Neural cell (in vitro differentiated cells): ENCODE results near the gene TSPEAR. TPM values are rescaled to one million over a fixed set of nuclear protein-coding genes. Genes with fewer than 3 reads are reported as not detected.

ENCODE experiments used
- H2AFZ ChIP-seq: fragments of 200-600, 300-800 bp; sonication (generic), shearing (Covaris generic); 2 replicates; pipeline ENCODE4 v1.6.0; 2014; ENCODE audit warnings: low read depth, mild to moderate bottlenecking, antibody characterized with exemption, low read length, moderate library complexity
- H3F3A ChIP-seq: fragments of 200-600 bp; shearing (Covaris generic); 2 replicates; pipeline ENCODE4 v1.6.1; 2016; ENCODE audit warnings: mild to moderate bottlenecking, moderate library complexity, mixed read lengths, antibody characterized with exemption, low read length; ENCODE audit not compliant: insufficient read depth, poor library complexity, severe bottlenecking
- H3K27ac ChIP-seq: fragments of 200-600, 300-800 bp; sonication (generic), shearing (Covaris generic); 2 replicates; pipeline ENCODE4 v1.5.1; 2014; ENCODE audit warnings: mild to moderate bottlenecking, low read length, moderate library complexity
- H3K27me3 ChIP-seq: fragments of 300-800, 200-600 bp; sonication (generic), shearing (Covaris generic); 2 replicates; pipeline ENCODE4 v1.6.0; 2014; ENCODE audit warnings: mild to moderate bottlenecking, low read depth, low read length, moderate library complexity; ENCODE audit not compliant: insufficient read depth
- H3K36me3 ChIP-seq: fragments of 300-800, 200-600 bp; sonication (generic), shearing (Covaris generic); 2 replicates; pipeline ENCODE4 v1.5.1; 2014; ENCODE audit warnings: mild to moderate bottlenecking, antibody characterized with exemption, low read length, moderate library complexity; ENCODE audit not compliant: insufficient read depth
- H3K4me2 ChIP-seq: fragments of 300-800, 200-600 bp; sonication (generic), shearing (Covaris generic); 2 replicates; pipeline ENCODE4 v1.6.0; 2014; ENCODE audit warnings: mild to moderate bottlenecking, low read length
- H3K4me3 ChIP-seq: fragments of 300-800, 200-600 bp; sonication (generic), shearing (Covaris generic); 2 replicates; pipeline ENCODE4 v1.5.1; 2014; ENCODE audit warnings: mild to moderate bottlenecking, low read length, moderate library complexity
- H3K79me2 ChIP-seq: fragments of 200-600 bp; shearing (Covaris generic); replicated peaks from 2 replicates; pipeline ENCODE4 v1.6.0; 2014; ENCODE audit warnings: mild to moderate bottlenecking, low read length, moderate library complexity; ENCODE audit not compliant: insufficient read depth
- H3K9ac ChIP-seq: fragments of 300-800, 200-600 bp; sonication (generic), shearing (Covaris generic); 2 replicates; pipeline ENCODE4 v1.6.1; 2016; ENCODE audit warnings: mild to moderate bottlenecking, low read length, mixed read lengths
- H3K9me2 ChIP-seq: fragments of 200-600 bp; shearing (Covaris generic); 2 replicates; pipeline ENCODE4 v1.6.1; 2016; ENCODE audit warnings: mild to moderate bottlenecking, low read length, mixed read lengths; ENCODE audit not compliant: insufficient read depth
- H3K9me3 ChIP-seq: fragments of 200-600, 300-800 bp; sonication (generic), shearing (Covaris generic); 2 replicates; pipeline ENCODE4 v1.6.1; 2016; ENCODE audit warnings: mild to moderate bottlenecking, mixed run types, low read length, moderate library complexity, mixed read lengths
- H4K20me1 ChIP-seq: fragments of 200-600 bp; shearing (Covaris generic); 2 replicates; pipeline ENCODE4 v1.6.1; 2016; ENCODE audit warnings: mild to moderate bottlenecking, mixed run types; ENCODE audit not compliant: insufficient read depth
- EP300 ChIP-seq: fragments of 450-650 bp; conservative IDR thresholded peaks from 2 replicates; pipeline ENCODE4 v1.6.1; 2014; ENCODE audit warnings: antibody characterized with exemption, mild to moderate bottlenecking, moderate library complexity; ENCODE audit not compliant: poor library complexity, severe bottlenecking
- EZH2 ChIP-seq: fragments of 200-600, 300-800 bp; shearing (Covaris generic), sonication (generic); IDR thresholded peaks from 2 replicates; pipeline ENCODE4 v1.6.1; 2014; ENCODE audit warnings: antibody characterized with exemption, low read length, borderline replicate concordance, mild to moderate bottlenecking; ENCODE audit not compliant: insufficient read depth, poor library complexity, severe bottlenecking
- MXI1 ChIP-seq: fragments of 450-650 bp; conservative IDR thresholded peaks from 2 replicates; pipeline ENCODE4 v1.6.1; 2014; ENCODE audit warnings: antibody characterized with exemption, mild to moderate bottlenecking; ENCODE audit not compliant: poor library complexity, severe bottlenecking
- POLR2AphosphoS5 ChIP-seq: IDR thresholded peaks from 2 replicates; pipeline ENCODE4 v1.6.1; 2012
- RAD21 ChIP-seq: fragments of 450-650 bp; conservative IDR thresholded peaks from 2 replicates; pipeline ENCODE4 v1.6.1; 2014; ENCODE audit warnings: antibody characterized with exemption, mild to moderate bottlenecking, moderate library complexity
- SMC3 ChIP-seq: fragments of 450-650 bp; conservative IDR thresholded peaks from 2 replicates; pipeline ENCODE4 v1.6.1; 2014; ENCODE audit warnings: antibody characterized with exemption, mild to moderate bottlenecking, moderate library complexity; ENCODE audit not compliant: poor library complexity
- TAF1 ChIP-seq: IDR thresholded peaks from 2 replicates; pipeline ENCODE4 v1.6.1; 2012; ENCODE audit warnings: low read depth
- polyA plus RNA-seq: library from polyadenylated mRNA; depleted of rRNA; stranded (reverse); fragments of >200 nt; gene quantifications from 2 replicates; pipeline ENCODE4 v1.2.3, GENCODE V29; 2014
- TF ChIP-seq, protein P1 (sequence below): IDR thresholded peaks from 2 replicates; pipeline ENCODE4 v1.6.1; 2012; ENCODE audit warnings: borderline replicate concordance
- TF ChIP-seq, protein P2 (sequence below): fragments of 450-650 bp; IDR thresholded peaks from 2 replicates; pipeline ENCODE4 v1.5.1; 2014; ENCODE audit warnings: antibody characterized with exemption, mild to moderate bottlenecking, moderate library complexity; ENCODE audit not compliant: poor library complexity, severe bottlenecking

The TSPEAR gene
- polyA plus RNA-seq, 1 donor from 2014 or later, result 0.19 TPM

DNA sequence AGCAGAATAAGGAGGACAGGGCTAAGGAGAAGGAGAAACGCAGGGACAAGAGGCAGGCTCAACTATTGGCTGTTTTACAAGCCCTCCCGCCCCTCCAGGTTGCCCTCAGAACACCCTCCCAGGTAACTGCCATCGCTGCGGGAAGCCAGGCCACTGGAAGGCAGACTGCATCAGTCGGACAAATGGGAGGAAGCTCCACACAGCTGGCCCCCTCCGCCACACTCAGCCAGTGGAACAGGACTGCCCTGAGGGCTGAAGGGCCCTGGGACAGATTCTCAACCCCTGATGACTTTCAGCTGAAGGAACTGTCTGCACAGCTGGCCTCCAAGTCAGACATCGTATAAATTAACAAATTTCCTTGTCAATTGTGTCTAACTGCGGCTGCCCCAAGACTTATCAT lies 234.2 kb downstream of the TSPEAR start:
- H3K9me3 ChIP-seq, result no peaks in the 10 kb centered on the region
- H3K79me2 ChIP-seq, result no peaks in the 10 kb centered on the region
- H3K9ac ChIP-seq, result no peak overlapping the region
- TF ChIP-seq, protein P1, sequence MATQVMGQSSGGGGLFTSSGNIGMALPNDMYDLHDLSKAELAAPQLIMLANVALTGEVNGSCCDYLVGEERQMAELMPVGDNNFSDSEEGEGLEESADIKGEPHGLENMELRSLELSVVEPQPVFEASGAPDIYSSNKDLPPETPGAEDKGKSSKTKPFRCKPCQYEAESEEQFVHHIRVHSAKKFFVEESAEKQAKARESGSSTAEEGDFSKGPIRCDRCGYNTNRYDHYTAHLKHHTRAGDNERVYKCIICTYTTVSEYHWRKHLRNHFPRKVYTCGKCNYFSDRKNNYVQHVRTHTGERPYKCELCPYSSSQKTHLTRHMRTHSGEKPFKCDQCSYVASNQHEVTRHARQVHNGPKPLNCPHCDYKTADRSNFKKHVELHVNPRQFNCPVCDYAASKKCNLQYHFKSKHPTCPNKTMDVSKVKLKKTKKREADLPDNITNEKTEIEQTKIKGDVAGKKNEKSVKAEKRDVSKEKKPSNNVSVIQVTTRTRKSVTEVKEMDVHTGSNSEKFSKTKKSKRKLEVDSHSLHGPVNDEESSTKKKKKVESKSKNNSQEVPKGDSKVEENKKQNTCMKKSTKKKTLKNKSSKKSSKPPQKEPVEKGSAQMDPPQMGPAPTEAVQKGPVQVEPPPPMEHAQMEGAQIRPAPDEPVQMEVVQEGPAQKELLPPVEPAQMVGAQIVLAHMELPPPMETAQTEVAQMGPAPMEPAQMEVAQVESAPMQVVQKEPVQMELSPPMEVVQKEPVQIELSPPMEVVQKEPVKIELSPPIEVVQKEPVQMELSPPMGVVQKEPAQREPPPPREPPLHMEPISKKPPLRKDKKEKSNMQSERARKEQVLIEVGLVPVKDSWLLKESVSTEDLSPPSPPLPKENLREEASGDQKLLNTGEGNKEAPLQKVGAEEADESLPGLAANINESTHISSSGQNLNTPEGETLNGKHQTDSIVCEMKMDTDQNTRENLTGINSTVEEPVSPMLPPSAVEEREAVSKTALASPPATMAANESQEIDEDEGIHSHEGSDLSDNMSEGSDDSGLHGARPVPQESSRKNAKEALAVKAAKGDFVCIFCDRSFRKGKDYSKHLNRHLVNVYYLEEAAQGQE, result no peak
- TF ChIP-seq EP300 (no peak), TAF1 (no peak), POLR2AphosphoS5 (no peak), MXI1 (no peak), RAD21 (no peak), SMC3 (no peak)
- TF ChIP-seq, protein P2, sequence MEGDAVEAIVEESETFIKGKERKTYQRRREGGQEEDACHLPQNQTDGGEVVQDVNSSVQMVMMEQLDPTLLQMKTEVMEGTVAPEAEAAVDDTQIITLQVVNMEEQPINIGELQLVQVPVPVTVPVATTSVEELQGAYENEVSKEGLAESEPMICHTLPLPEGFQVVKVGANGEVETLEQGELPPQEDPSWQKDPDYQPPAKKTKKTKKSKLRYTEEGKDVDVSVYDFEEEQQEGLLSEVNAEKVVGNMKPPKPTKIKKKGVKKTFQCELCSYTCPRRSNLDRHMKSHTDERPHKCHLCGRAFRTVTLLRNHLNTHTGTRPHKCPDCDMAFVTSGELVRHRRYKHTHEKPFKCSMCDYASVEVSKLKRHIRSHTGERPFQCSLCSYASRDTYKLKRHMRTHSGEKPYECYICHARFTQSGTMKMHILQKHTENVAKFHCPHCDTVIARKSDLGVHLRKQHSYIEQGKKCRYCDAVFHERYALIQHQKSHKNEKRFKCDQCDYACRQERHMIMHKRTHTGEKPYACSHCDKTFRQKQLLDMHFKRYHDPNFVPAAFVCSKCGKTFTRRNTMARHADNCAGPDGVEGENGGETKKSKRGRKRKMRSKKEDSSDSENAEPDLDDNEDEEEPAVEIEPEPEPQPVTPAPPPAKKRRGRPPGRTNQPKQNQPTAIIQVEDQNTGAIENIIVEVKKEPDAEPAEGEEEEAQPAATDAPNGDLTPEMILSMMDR, result no peak
- H4K20me1 ChIP-seq, result no peaks in the 10 kb centered on the region
- no peaks in the 10 kb centered on the region for H3K9me2 ChIP-seq
- H3F3A ChIP-seq, result no peaks in the 10 kb centered on the region
- H2AFZ ChIP-seq, result no peak overlapping the region
- no peak overlapping the region for H3K27ac ChIP-seq
- no peak overlapping the region for H3K4me2 ChIP-seq
- H3K4me3 ChIP-seq, result no peak overlapping the region
- no peaks in the 10 kb centered on the region for H3K36me3 ChIP-seq
- H3K27me3 ChIP-seq, result no peaks in the 10 kb centered on the region

DNA sequence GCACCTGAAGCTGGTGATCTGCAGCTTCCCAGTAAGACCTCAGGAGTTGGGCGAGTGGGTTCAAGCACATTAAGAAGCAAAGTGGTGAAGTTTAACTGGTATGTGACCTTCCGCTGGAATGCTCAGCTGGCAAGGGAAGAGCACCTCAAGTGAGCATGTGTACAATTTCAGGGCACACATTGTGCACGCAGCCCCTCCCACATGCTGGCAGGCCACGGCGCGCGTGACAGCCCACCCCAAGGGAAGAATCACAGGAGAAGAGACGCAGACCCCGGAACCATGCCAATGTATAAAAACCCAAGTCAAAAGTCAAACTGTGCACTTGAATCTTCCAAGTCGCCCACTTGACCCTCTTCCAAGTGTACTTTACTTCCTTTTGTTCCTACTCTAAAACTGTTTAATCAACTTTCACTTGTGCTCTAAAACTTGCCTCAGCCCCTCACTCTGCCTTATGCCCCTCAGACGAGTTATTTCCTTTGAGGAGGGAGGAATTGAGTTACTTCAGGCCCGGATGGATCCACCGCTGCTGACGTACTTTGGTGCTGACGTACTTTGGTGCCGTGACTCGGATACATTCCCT lies 236.0 kb downstream of the TSPEAR start:
- no peaks in the 10 kb centered on the region for H3K27me3 ChIP-seq
- H3F3A ChIP-seq, result no peaks in the 10 kb centered on the region
- no peak for TF ChIP-seq RAD21
- TF ChIP-seq EP300, result no peak
- TF ChIP-seq MXI1, result no peak
- no peak for TF ChIP-seq EZH2
- TF ChIP-seq SMC3, result no peak
- TF ChIP-seq POLR2AphosphoS5, result no peak
- TF ChIP-seq TAF1, result no peak
- TF ChIP-seq, protein P2, result no peak
- TF ChIP-seq, protein P1, result no peak
- H3K79me2 ChIP-seq, result no peaks in the 10 kb centered on the region
- no peak overlapping the region for H3K4me3 ChIP-seq
- no peaks in the 10 kb centered on the region for H4K20me1 ChIP-seq
- H3K27ac ChIP-seq, result no peak overlapping the region
- no peaks in the 10 kb centered on the region for H3K9me2 ChIP-seq
- H3K9ac ChIP-seq, result no peak overlapping the region
- H3K36me3 ChIP-seq, result no peaks in the 10 kb centered on the region
- no peak overlapping the region for H2AFZ ChIP-seq
- H3K4me2 ChIP-seq, result no peak overlapping the region
- no peaks in the 10 kb centered on the region for H3K9me3 ChIP-seq
